DND-41 (cell line): ENCODE results near the gene ALDOC.

Experiments
- CTCF ChIP-seq: IDR thresholded peaks from 2 replicates; pipeline ENCODE4 v1.5.1; 2012; ENCODE audit warnings: borderline replicate concordance, low read length, moderate library complexity, mild to moderate bottlenecking; ENCODE audit not compliant: poor library complexity, severe bottlenecking; ENCODE audit errors: extremely low read depth
- EZH2 ChIP-seq: IDR thresholded peaks from 3 replicates; pipeline ENCODE4 v1.6.1; 2012; ENCODE audit warnings: borderline replicate concordance, low read depth, mild to moderate bottlenecking, moderate library complexity, low read length, inconsistent platforms; ENCODE audit not compliant: severe bottlenecking

GRCh38 chr17:28547623-28548416 lies 28.9 kb downstream of the ALDOC start:
- TF ChIP-seq EZH2 = no peak
- TF ChIP-seq CTCF = peak; percentile 85
